ENCODE results near the gene RAD51B.

Gene RAD51B

DNA sequence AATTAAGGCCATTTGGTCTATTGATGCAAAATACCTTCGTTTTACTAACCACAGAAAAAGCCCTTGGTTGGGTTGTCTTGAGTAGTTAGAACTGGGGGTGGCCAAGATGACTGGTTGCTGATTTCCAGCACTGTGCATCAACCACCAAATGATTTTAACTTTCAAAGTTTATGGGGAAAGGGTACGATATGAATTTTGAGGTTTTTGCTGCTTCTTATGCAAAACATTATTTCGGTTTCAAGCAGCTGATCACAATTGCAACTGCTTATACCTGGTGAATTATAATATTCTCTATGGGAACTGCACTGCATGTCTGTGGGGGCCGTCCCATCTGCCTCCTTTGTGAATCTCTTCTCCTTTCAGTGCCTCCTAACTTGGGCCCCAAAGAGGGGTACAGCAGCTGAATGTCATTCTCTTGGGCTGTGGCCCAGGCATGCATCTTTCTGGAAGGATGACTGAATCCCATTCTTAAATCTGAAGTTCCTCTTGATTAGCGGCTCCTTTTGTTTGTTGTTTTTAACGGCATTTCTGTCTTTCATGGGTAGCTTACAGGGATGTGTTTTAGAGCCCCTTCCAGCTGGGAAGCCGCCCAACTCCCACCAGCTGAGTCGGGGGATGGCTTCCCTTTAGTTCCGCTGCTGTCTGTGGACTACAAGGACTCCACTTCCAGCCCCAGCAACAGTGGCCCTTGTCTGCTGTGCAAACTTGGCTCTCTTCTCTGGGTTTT lies 493.5 kb downstream of the RAD51B start:
- in situ Hi-C loops (cut with MboI; ENCODE audit: low sequenced_read_pairs) = no loop called here

DNA sequence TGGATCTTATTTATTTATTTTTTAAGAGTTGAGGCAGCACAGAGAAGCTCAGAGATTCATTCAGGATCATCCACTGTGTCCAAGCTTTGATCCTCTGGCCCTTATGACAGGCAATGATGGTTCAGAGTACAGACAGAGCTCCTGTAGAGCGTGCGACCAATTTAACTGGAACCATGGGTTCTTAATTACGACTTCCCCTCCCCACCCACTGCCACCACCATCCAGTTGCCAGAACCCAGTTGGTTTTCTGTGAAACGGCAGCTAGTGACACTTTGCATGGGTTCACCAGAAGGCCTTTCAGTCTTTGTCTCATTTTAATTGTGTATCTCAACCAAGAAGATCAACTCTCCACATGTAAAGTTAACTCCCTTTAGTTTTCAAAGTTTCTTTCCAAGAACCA lies 495.1 kb downstream of the RAD51B start:
- in situ Hi-C loops (cut with MboI; ENCODE audit: low sequenced_read_pairs) = no loop called here

DNA sequence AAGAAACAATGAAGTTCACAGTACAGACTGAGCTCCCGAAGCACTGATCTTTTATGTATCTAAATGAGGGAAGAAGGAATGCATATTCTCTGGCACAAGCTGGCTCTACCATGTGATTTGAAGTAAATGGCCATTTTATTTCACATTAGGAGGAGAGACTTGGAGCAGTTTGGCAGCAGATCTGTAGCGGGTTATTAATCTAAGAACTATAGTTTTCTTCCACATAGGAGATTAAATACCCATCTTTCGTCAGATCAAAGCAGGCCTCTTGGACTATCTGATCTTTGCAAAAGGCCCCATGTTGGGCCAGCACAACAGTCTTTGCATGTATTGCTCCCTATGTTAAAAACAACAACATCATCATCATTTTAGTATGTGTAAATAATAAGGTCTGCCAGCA lies 495.5 kb downstream of the RAD51B start:
- in situ Hi-C loops (cut with MboI; ENCODE audit: low sequenced_read_pairs) = no loop called here

DNA sequence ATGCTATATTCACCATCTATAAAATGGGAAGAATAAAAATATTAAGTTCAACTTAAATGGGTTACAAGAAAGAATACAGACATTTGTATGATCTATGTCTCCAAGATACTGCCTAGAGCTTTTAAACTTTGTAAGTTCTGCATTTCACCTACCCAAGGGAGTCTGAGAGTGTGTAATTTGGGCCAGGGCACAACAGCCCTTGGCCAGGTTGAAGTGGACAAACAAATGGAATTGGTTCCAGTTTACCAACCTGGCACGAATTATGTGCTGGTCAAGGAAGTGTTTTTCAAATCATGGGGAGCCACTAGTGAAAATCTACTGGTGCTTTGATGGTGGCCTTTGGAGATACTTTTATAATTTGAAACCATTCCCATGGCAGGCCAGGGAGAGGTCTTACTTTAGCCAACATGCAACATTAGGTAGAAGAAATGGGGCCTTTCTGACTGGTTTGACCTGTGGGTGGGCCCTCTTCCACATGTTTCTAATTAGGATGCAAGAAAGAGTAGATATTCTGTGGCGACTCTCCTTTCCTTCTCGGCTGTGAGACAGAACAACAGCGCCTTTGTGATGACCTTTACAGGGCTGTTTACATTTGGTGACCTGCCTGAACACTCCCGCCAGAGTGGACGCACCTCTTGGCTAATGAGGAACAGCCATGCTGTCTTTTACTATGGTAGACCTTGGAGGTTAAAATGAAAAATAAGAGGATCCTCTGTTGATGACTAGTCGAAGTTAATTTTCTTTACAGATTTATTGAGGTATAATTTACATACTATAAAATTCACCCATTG lies 496.7 kb downstream of the RAD51B start:
- in situ Hi-C loops (cut with MboI; ENCODE audit: low sequenced_read_pairs) = no loop called here

DNA sequence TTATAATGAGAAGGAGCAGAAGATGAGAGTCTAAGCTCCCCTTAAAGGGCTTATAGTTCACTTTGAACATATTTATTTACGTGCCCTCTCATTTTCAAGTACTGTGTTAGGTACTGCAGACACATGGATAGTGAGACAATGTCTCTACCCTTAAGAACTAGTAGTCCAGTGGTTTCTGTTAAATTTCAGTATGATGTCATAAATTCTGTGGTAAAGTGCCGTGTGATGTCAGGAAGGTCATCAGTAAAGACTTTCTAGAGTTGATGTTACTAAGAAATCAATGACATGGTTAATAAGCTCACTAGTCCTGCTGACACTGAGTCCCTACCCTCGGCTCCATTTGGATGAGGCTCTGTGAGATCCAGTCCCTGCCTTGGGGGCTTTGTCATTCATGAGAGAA lies 497.7 kb downstream of the RAD51B start:
- in situ Hi-C loops (cut with MboI; ENCODE audit: low sequenced_read_pairs) = no loop called here

DNA sequence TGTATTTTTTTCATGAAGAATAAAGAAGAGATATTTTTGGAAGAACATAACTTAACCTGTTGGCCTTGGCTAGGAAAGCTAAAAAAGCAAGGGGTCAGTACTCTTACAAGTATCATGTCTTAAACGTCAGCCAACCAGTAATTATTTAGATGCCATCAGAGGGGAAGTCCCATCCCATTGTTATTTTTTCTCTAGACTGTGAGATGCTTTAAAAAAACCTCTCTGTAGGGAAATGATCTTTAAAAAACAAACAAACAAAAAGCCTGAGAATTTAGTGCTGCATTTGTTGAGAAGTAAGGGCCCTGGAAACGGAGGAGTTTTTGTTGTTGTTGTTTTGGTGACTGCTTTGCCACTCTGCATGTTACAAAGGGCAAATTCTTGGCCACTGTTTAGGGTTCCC lies 499.2 kb downstream of the RAD51B start:
- in situ Hi-C loops (cut with MboI; ENCODE audit: low sequenced_read_pairs) = no loop called here

DNA sequence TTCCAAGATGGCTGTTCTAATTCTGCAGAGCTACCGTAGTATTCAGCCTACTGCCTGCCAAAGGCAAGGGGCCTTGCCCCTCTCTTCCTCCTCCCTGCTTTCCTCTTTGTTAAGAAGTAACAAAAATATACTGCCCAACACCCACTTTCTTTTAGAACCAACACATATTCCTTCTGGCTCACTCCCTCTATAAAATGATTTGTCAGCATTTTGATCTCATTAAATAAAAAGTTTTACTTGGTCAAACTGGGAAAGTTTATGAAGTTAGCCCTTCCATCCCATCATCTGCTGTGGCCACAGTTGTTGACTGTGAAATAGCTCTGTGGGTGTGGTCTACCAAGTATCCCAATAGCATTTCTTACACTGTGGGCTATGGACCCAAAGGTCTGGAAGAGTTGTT lies 500.9 kb downstream of the RAD51B start:
- in situ Hi-C loops (cut with MboI; ENCODE audit: low sequenced_read_pairs) = no loop called here

DNA sequence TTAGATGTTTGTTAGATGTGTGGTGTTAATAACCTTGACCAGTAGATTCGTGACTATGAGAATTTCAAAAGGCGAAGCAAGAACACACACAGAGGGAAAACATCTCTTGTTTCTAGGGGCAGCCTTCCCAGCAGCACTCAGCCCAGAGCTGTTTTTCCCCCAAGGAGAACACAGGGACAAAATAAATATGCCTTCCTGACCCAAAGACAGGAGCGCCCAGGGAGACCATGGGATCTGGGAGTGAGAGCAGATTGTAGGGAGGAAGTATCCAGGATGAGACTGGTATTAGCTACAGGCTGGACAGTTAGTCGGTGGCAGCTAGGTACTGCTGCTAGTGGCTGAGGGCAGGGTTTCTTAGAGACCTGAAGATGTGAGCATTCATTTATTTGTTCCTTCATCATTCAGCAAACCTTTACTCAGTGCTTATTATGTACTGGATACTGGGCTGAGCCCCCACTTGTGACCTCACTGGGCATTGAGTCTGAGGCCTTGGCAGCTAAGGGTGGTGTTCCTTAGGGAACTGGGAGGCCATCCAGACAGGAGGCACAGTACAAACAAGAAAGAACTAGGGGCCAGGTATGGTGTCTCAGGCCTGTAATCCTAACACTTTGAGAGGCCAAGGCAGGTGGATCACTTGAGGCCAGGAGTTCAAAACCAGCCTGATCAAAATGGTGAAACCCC lies 503.5 kb downstream of the RAD51B start:
- in situ Hi-C loops (cut with MboI; ENCODE audit: low sequenced_read_pairs) = no loop called here

DNA sequence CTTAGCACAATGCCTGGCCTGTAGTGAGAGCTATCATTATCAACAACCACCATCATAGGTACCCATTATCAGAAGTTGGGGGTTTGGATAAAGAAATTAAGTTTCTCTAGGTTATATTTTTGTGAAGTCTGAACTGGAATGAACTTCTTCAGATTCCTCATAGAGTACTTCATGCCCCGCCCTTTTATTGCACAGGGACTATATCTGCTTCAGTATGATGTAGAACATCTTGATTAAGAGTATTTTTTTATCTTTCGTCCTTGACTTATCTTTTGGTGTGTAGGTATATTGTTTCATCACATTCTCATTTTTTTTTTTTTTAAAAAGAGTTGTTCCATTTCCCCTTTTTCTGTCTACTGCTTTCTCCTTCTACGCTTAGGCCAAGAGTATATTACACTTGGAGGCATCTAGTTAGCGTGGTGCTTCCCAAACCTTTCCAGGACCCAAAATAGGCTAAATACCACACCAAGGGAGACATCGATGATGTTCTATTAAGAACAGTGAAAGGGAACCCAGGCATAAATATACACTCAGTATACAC lies 505.8 kb downstream of the RAD51B start:
- in situ Hi-C loops (cut with MboI; ENCODE audit: low sequenced_read_pairs) = no loop called here

DNA sequence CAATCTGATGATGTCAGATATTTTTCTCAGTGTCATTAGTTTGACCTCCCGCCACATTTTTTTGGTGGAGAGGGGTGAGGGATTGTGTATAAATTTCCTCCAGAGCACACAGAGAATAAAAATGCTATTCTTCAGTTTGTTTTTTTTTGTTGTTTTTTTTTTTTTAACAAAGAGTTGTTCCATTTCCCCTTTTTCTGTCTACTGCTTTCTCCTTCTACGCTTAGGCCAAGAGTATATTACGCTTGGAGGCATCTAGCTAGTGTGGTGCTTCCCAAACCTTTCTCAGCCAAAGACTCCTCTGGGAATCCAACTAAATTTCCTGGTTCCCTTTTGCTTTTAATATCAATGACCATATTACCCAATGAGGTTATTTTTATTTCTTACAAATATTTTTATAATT lies 507.7 kb downstream of the RAD51B start:
- in situ Hi-C loops (cut with MboI; ENCODE audit: low sequenced_read_pairs) = no loop called here

DNA sequence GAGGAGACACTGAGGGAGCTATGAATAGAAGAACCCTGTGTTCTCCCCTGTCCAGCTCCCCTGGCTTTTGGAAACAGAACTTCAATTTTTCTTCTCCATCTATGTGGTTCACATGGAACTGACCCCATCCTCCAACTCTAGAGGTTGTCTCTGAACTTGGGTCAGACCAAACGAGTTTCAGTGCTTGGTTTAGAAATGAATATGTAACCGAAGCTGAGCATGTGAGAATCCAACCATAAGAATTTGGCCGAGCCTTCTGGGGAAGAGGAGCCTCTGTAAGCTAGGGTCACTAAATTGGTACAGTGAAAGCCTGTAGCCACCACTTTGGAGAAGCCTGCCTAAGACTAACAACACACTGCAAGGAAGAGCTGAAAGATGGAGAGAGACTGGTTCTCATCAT lies 508.9 kb downstream of the RAD51B start:
- in situ Hi-C loops (cut with MboI; ENCODE audit: low sequenced_read_pairs) = no loop called here

DNA sequence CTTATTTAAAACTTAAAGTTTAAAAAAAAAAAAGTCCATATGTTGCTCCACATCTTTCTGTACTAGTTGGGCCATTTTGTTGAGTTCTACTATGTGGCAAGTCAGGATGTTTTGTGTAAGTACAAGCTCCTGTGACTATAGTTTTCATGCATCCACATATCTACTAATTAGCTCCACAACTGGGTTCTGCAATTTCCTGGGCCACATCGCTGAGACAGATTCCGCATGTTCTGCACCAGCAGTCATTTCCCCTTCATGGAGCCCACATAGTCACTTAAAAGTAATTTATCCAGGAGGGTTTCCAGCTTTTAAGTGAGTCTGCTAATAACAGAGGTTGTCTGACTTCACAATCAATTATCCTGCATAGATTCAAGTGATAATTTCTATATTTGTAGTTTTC lies 511.8 kb downstream of the RAD51B start:
- in situ Hi-C loops (cut with MboI; ENCODE audit: low sequenced_read_pairs) = no loop called here

DNA sequence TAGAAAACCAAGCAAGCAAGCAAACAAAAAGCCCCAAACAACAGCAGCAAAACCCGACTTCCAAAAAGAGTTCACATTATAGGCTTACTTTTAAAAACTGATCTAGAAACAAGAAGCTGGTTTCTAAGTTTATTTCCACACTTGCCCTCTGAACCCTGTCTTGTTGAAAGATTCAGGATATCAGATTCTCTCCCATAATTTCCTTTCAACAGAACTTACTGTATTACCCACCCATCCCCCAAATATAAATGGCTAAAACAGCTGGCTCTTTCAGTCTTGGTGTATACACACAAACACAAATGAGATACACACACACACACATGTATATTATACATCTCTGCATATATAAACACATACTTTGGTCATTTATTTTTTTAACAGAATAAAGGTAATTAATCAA lies 512.4 kb downstream of the RAD51B start:
- in situ Hi-C loops (cut with MboI; ENCODE audit: low sequenced_read_pairs) = no loop called here

DNA sequence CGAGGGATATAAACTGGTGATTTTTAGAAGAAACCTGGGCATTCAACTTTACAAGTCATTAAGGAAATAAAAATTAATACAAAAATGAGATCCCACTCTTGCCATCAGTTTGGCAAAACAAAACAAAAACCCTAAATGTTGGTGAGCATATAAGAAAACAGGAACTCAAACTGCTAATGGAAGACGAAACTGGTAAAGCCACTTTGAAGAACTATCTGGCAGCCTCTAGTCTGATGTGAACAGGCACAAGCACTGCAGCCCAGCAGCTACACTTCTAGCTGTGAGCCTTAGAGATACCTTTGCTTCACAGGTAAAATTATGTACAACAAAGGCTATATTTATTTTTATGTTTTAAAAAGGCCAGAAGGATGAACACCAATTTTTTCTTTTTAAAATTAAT lies 513.7 kb downstream of the RAD51B start:
- in situ Hi-C loops (cut with MboI; ENCODE audit: low sequenced_read_pairs) = no loop called here

DNA sequence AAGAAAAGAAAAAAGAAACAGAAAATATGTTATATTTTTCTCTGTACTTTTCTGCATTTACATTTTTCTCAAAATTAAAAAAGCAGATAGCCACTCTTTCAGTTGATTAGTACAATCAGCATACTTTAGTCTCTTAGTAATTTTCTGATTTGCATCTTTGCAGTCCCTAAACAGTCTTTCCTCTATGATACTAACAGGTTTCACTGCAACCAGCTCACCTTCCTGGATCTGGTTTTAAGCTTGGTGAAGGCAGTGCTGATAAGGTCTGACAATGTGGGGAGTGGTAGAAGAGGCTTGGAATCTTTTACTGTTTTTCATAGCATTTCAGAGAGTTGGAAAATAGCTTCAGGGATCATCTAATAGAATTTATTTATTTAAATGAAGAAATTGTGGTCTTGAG lies 515.7 kb downstream of the RAD51B start:
- in situ Hi-C loops (cut with MboI; ENCODE audit: low sequenced_read_pairs) = no loop called here

DNA sequence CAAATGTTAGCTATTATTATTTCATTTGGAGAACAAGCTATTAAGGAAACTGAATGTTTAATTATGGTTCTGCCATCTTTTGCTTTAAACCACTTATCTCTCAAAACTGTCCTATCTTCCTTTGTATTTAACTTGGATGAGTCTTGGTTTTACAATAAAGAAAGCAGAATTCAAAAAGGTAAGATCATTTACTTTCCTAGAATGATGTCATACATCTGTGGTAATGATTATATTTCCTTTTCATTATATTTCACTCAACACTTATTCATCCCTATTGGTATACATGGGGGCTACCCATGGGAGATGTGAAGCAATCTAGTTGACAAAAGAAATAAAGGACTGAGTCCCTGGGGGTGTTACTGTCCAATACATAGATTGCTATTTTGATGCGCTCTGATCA lies 516.6 kb downstream of the RAD51B start:
- in situ Hi-C loops (cut with MboI; ENCODE audit: low sequenced_read_pairs) = no loop called here

DNA sequence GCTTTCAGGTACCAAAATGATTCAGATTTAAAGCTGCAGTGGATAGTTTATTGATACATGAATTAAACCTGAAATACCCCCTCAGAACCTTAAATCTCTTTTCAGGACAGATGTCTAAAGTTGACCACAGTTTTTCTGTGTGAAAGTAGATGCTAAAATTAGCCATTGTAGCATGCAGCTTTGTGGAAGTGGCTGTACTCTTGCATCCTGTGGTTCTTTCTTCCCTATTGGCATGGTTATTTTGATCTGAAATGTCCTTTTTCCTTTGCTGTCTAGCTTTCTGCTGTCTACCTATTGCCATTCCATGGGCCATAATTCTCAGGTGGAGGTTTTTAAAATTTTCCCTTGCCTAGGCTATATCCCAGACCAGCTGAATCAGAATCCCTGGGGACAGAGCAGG lies 517.7 kb downstream of the RAD51B start:
- in situ Hi-C loops (cut with MboI; ENCODE audit: low sequenced_read_pairs) = no loop called here

DNA sequence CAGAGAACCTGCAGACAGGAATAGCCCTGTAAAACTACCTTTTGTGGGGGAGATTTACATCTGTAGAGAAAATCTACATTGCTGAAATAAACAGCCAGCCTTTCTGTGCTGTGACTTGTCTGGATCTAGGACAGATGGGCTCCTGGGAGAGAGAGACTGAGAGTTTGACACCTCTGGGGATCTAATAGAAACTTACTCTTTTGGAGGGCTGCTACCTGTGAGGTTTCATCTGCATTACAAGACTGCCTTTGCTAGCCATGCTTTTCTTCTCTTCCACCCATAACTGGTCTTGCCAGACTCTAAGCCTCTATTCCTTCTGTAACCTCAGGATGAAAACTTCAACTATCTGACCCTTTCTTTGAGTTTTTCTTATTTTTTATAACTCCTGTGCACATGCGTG lies 520.7 kb downstream of the RAD51B start:
- in situ Hi-C loops (cut with MboI; ENCODE audit: low sequenced_read_pairs) = no loop called here

DNA sequence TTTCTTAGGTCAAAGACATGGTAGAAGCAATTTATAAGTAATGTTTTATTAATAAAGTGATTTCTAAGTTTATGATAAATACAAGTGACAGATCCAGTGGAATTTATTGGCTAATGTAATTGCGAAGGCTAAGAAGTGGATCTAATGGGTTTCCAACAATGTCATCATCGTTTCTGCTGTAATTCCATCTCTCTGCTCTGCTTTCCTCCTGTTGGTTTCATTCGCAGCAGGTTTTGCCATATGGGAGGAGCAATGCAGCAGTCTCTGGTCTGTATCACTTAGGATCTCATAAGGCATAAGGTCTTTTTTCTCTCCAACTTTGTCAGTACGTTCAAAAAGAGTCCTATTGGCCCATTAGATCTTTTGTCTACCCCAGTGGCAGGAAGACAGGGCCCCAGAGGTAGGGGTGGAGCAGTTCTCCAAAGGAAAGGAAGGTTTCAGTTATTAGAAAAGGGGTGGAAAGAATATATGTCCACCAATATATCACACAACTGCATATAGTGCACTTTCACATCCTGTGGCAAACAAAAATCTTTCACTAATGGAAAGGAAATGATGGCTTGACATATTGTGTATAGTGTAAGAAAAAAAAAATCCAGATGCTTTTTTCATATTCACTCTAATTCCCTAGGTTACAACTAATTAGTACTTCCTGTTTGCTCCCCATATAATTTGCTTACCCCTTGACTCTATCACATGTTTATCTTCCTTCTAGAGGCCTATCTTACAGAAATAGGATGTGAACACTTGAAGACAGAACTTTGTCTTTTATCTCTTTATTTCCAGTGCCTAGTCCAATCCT lies 522.0 kb downstream of the RAD51B start:
- in situ Hi-C loops (cut with MboI; ENCODE audit: low sequenced_read_pairs) = no loop called here

DNA sequence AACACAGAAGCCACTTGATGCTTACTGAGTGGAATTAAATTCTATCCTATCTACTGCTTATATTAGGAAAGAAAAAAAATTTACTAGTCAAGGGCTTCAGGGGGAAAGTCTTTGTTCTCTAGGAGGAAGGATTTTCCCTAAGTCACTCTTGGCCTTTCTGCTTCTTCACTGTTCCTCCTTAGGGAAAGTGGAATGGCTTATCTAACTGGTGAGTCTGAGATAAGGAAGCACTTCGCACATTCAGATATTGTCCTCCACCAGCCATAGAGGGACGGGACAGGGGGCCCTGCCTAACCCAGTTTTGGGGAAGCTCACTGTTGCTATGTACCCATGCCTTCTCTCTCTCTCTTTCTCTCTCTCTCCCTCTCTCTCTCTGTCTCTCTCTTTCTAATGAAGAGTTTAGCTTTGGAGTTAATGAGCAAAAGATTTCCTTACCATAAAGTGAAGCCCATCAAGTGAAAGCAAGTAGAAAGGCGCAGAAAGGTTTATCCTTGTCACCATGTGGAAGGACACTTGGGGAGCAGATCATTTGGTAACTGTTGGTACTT lies 522.7 kb downstream of the RAD51B start:
- in situ Hi-C loops (cut with MboI; ENCODE audit: low sequenced_read_pairs) = no loop called here
